HG03378 (cell line): ENCODE data around the gene VCP.

Experiments
- ATAC-seq: cut with Tn5 transposase; IDR thresholded peaks from one replicate; pipeline ENCODE4 v1.9.1; 2021; ENCODE audit warnings: mild to moderate bottlenecking, moderate library complexity; ENCODE audit not compliant: unreplicated experiment

Gene VCP

DNA sequence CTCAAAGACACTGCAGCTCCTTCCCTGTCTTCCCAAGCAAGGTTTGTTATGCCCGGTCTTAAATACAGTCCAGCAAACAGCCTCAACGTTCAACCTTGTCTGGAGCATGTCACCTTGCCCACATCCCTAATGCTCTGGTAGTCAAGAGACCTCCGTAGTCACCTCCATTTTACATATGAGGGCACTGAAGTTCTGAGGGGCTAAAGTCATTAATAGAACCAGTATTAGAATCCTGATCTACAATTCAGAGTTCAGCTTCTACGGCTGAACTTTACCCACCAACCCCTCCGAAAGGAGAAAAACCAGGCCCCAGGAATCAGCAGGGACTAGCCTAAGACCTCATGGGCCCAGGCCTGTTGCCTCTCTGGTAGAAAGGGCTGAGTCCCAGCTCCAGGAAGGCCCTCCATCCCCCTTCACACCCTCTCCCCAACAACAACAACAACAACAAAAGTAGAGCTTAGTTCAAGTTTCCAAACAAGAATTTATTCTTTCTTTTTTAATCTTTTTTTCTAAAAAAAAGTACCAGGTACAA is 31.3 kb upstream of the VCP start:
- no peak for ATAC-seq

DNA sequence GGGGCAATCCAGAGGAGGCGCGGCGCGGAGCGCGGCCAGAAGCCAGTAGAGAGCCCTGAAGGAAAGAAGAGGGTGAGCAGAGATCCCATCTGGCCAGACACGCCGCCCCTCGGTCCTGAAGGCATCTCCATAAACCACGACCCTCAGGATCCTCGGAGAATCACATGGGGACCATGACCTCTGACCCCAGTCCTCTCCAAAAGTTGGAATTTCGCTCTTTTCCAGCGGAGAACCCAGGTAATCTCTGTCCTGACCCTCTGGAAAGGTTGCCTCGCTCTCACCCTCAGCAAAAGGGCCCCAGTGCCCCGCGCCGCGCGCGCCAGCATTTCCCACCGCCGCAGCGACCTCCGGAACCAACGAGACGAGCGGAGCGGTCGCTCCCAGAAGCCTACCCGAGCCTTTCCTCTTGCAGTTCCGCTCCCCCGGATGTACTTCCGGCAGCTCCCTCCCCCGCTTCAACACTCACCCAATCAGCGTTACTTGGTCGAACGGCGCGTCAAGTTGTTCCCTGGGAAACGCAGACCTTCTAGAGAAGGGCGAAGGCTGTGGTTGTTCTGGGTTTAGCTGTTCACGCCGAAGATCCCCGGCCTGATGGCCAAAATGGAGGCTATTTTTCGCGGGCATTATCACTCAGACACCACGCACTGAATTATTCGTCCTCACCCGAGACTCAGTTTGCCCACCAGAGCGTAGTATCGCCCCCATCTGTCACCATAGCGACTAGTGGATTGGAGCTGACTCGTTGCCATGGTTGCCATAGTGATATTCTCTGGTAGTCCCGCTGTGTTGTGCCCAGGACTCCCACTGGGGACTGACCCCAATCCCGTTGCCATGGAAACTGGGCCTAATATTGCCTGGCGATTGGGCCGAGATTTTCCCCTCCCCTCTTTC is 30.6 kb upstream of the VCP start, which contains the start of gene STOML2:
Gene STOML2 (minus strand): TSS at position 363 of the 891 bp plus-strand sequence. CDS start 37 bp downstream, at position 326.
- peak; percentile 86 for ATAC-seq

DNA sequence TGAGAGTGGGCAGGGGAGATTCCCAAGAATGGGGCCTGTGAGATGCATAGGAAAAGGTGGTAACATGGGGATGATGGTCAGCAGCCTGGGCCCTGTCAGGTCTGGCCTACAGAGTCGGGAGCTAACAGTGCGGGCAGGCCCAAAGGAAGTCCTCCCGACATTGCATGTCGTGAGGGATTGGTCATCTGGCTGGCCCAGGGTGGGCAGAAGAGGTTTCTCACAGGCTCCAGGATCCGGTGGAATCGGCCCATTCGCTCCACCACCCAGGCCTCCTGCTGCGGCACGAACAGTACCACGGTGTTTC is 30.0 kb upstream of the VCP start:
- ATAC-seq = peak; percentile 12

DNA sequence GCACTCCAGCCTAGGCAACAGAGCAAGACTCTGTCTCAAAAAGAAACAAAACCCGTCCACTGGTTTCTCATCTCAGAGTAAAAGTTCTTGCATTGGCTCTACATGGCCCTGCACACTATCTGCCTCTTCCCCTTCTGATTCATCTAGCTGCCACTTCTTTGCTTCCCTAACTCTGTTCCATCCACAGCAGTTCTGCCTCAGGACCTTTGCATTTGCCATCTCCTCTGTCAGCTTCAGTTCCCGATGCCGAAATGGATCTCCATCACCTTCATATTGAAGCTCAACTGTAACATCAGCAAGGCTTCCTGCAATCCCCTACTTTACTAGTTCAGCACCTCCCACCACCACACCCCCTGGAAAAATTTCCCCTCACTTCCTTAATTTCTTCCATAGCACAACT is 25.1 kb upstream of the VCP start:
- no peak for ATAC-seq

DNA sequence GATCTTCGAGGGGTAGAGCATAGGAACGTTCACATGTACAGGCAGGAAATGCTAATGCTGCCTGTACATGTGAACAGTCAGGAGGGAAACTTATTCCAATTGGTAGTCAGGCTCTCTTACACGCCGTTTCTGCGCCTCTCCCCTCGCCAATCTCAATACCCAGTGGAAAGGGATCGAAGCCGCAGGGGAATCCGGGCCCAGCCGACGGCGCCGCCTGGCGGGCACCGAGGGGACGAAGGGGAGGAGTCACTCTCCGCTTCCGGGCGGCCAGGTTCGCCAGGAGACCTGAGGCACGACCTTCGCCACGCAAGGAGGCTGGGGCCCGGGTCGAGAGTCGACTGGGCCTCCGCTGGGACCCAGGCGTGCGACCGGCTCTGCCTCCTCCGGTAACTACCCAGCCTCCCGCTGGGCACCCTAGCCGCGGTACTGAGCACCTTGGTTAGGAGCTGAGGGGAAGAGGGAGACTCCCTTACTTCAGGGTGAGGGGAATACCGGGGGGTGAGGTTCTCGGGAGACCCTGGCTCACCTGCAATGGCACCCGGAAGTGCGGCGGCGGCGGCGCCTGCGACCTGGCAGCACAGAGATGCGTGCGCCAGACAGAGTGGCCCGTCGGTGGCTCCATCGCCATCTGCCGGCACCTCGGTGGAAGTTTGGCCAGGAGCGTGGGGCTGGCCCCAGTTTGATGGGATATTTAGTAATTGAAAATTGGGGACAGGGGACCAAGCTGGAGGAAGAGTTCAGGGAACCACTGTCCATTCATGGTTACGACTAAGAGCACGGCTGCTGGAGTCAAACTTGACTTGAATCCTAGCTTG is 23.8 kb upstream of the VCP start, which contains the start of gene PIGO:
Gene PIGO (minus strand): TSS at position 557 of the 815 bp plus-strand sequence. CDS start 1,026 bp downstream, outside the sequence.
- peak; percentile 75 for ATAC-seq

DNA sequence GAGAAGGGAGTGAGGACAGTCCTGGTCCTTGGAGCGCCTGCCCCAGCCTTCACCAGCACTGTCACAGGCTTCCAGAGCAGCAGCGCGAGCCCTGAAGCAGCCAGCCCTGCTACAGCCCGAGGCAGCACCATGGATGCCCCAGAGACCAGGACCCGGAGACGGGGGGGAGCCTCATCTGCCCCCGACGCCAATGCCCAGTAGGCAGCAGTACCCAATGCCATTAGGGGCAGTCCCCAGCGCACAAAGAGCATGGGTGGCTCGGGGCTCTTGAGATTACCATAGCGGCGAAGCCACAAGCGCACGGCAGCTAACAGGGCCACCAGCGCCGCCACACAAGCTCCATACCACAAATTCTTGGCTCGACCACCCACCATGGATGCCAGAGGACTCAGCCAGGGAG is 19.1 kb upstream of the VCP start:
- ATAC-seq = no peak

DNA sequence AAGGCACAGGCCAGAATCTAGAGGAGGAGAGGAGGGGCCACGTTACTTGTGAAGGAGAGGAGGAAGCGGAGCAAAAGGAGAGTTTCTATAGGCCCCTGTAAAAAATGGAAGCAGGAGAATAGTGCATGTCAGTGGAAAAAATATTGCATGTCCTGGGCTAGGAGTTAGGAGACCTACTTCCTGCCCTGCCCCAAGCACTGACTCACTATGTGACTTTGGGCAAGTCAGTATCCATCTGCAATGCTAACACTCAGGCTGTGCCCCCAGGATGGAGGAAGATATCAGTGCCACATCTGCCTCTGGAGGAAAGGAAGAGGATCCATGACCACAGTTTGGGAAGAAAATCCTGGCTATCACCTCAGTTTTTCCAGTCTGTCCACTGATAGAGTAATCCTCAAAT is 17.0 kb upstream of the VCP start:
- no peak for ATAC-seq

DNA sequence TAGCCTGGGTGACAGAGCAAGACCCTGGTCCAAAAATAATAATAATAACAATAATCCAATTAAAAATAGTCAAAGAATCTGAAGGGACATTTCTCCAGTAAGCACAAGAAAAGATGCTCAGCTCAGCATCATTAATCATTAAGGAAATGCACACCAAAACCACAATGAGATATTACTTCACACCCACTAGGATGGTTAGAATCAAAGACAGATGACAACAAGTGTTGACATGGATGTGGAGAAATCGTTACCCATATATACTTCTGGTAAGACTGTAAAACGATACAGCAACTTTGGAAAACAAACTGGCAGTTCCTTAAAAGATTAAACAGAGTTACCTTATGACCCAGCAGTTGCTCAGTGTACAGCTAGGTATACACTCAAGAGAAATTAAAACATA is 12.7 kb upstream of the VCP start:
- no peak for ATAC-seq

DNA sequence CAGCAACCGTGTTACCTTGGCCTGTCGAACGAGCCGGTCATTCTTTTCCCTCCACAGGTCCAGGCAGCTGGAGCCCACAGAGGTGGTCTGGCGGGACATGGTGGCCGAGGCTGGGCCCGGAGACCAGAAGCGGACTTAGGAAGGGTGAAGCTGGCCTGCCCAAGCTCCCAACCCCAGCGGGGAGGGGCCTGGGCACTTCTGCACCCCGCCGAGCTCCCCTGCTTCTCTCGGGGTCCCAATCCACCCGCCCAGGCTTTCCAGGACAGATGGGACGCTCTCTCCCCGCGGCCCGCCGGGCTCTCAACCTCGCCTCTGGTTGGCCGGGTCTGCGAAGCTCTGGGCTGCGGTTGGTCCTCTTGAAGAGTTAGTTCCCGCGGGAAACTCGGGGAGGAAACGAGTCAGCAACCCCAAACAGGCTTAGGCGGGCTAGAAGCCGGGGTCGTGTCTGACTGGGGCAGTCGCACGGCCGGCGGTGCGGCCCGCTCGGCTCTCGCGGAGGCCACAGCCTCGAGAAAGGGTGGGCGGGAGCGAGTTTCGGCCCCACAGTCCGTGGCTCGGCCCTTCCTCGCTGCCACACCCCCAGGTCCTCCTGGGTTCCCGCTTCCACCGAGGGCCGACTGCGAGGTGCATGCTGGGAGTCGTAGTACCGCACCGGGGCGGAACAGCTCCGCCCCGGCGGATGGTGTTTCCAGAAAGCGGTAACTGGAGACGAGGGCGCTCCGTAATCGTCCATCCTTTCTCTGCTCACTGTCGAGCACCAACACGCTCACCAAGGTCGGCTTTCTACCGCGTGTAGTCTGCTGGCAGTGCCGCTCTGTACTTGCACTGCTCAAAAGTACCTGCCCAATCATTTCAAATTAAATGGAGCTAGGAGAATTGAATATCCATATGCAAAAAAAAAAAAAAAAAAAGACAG is 7.3 kb upstream of the VCP start, which contains the start of gene FANCG:
Gene FANCG (minus strand): TSS at position 517 of the 916 bp plus-strand sequence. CDS start 418 bp downstream, at position 99.
- ATAC-seq = peak; percentile 79

DNA sequence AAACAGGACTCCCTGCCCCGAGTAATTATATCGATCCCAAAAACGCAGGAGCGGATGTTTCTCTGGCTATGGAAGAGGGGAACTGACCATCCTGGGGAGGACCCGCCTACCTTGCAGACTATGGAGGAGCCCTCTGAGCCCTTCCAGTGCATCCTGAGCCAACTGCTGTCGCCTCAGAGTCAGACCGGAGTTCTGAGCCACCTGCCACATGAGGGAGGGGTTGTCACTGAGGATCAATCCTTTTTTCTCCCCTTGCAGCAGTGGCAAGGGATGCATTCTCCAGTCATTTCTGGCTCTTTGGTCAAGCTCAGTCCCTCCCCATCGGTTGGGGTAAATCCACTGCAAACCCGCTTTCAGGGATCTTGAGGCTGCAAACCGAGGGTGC is 6.6 kb upstream of the VCP start:
- no peak for ATAC-seq

DNA sequence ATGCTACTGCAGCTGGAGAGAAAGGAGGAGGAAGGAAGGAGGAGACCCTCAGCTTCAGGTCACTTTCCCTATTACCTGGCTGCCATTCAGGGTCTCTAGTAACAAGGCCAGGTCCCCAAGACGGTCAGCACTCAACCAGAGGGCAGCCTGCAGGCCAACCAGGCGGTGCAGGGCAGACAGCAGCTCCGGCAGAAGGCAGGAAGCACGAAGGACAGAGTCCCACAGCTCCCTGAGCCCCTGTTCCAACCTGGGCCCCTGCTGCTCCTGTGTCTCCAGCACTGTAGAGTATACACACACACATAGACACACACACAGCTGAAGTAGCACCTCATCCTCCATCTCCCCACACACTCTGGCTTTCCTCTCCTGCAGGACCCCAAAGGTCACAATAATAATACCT is 5.6 kb upstream of the VCP start:
- no peak for ATAC-seq

DNA sequence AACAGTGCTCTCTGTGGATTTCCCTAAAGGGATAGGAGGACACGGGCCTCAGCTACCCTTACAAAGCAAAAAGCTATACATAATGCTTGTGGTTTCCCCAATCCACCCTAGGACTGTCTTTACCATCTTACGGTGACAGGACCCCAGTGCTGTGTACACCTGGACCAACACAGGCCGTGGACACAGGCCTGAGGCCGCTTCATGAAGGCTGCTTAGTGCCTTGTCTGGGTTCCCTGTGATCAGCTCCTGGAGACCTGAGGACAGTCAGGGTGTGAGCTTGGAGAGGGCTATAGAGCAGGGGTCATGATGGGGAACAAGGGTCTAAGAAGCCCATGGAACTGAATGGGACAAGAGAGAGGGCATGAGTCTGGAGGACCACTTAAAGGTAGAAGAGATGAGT is 4.4 kb upstream of the VCP start:
- ATAC-seq = no peak

DNA sequence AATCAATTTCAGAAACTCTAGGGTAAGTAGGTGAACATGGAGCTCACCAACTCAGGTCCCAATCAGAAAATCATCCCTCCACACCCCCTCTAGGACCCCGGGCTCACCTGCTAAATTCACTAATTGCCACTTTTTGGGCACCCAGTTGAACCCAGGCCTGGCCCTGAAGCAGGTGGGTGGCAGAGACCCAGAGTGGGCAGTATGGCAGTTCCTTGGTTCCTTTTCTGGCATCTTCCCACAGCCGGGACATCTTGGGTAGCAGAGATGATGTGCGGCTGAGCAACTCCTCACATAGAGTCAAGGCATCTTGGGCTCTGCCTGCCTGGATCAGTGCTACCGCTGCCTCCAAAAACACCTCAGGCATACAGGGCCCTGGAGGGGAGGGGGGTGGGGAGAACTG is 2.9 kb upstream of the VCP start:
- ATAC-seq = no peak

DNA sequence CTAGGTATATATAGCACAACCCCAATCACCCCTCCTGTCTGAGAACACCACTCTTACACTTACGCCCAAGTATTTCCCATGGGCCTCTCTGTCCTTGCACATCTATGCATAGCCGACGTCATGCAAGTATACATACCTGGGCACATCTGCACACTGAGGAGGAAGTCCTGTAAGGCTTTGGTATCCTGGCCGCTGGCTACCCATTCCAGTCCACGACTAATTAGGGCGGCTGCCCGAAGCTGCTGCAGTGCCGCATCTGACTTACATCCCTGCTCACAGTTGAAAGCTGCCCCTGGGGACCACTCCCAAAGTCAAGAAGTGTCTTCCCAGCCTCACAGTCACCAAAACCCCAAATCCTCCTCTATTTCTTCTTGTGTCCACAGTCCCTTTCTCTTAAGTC is 2.4 kb upstream of the VCP start:
- ATAC-seq = no peak

DNA sequence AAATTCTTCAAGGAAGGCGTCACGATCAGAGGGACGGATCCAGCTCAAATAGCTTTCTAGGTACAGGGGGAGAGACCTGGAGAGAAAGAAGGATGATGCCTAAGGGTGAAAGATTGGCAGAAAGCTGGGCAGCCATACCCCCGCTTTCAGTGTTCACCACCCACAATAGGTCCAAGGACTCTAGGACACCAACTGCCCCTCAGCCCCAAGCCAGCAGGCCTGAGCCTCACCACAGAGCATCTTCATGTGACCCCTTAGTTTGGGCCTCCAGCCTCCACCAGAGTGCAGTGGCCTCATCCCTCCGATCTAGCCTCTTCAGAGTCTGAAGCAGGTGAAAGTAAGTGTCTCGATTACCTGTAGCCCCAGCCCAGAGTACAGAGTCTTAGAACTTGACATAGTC is 1.7 kb upstream of the VCP start:
- no peak for ATAC-seq

DNA sequence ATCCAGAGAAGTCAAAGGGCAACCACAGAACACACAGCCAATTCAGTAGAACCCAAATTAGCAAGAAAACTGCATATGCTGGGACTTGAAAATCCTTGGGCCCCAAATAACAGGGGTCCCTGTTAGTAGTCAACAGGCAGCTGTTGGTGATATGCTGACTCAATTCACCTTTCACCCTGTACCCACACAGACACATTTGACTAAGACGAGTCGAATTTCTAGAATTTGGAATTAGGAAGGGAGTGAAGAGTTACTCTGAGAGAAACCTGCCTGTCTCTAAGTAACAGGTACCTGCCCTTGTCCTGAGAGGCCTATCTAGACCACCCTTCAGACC is 821 bp upstream of the VCP start:
- no peak for ATAC-seq

DNA sequence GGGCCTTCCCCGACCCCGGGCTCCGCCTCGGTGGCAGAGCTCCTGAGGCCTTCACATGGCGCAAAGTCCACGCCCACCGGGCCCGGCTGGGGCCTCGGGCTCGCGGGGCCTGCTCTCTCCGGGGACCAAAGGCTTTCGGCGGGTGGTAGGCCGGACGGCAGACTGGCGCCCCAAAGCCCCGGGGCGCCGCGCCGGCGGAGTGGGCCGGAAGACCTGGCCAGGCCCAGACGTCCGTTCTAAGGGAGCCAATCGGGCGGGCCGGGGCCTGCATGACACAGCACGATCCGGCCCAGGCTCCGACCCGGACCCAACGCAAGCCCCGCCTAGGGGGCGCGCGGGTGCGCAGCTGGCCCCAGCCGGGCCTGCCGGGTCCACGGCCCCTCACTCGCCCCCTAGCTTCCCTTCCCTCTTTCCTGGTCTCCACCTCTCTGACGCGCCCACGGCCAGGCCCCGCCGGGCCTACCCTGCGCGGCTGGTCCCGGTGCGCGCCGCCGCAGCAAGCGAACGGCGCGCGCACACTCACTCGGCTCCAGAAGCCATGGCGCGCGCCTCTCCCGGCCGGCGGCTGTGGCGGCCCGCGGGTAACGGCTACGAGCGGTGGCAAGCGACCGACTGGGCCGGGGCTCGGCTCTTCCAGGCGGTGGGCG is 488 bp downstream of the VCP start:
- ATAC-seq = peak; percentile 38

DNA sequence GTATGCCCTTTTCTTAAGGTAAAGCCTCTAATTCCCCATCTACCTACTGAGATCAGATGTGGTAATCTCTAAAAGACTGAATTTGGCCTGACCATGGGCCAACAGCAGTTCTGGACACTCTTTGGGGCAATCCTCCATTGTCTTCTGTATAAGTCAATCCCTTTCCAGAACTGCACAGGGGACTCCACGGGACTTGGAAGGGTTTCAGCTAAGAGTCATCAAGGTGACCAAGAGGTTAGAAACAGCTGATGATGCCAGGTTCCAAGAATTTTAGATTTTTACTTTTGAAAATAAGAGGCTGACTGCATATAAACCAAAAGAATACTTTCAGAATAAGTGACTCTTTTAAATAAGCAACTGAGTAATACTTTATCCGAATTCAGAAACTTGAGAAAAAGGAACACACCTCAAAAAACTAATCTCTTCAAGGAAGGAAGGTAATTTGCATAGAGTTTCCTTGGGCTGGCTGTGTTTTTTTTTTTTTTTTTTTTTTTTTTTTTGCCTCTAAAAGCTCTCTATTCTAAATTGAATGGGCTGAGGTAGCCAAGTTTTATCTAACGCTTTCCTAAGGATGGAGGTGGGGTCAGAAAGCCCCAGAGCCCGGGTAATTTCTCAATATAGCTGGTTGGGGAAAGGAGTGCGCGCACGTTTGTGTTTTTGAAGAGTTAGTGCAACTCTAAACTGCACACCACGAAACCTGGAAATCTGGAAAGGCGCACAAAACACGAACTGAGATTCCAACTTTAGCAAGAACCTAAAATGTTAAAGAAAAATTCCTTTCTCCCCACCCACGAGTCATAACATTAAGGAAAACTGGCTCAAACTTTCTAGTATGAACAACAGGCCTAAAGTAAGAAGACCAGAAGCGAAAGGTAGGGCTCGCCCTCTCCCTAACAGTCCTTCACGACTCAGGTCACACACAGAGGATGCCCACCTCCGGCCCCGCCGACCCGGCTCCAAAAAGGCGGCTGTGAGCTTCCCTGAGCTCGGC is 1.3 kb downstream of the VCP start:
- ATAC-seq = no peak

DNA sequence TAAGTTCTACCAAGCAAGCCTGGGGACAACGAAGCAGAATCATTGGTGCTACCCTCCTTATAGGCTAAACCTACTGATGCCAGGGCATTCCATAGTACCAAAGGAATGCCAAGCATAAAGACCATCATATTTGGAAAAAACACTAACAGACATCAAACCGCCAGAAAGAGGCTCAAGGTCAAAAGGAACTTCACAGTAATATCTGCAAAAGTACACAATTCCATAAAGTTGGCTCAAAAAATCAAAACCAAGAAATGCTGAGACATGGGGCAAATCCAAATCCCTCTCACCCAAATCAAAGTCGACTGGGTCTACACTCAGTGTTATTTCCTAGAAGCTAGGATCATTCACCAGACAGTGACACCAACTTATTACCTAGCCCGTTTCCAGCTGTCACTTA is 3.4 kb downstream of the VCP start:
- ATAC-seq = no peak
